Caki2 (cell line): ENCODE data around the gene PCSK7. TPM values are rescaled to one million over a fixed set of nuclear protein-coding genes. Genes with fewer than 3 reads are reported as not detected.

Experiments used
- total RNA-seq: library from RNA; depleted of rRNA; stranded (reverse); fragments of >200 nt; shearing (Covaris generic); gene quantifications from 2 replicates; pipeline ENCODE4 v1.2.3, GENCODE V29; 2014; ENCODE audit warnings: low replicate concordance; rRNA removed

PCSK7 gene
- total RNA-seq, 1 experiment from 2014 or later, result 10.5 TPM

Other genes starting within 250 kb of the PCSK7 start
- 4.6 and 5.6 TPM in 2 replicates for gene SIK3, start 133.6 kb downstream of the PCSK7 start, total RNA-seq
- 74.9 and 82.8 TPM in 2 replicates for gene PAFAH1B2, start 87.8 kb downstream of the PCSK7 start, total RNA-seq
- gene SIDT2, start 53.3 kb downstream of the PCSK7 start, total RNA-seq, result 11.8 and 24.1 TPM in 2 replicates
- gene TAGLN, start 32.7 kb downstream of the PCSK7 start, total RNA-seq, result 0.54 and 0.72 TPM in 2 replicates
- 1.7 and 4.0 TPM in 2 replicates for gene RNF214, start 598 bp upstream of the PCSK7 start, total RNA-seq
- 0.64 and 2.0 TPM in 2 replicates for gene BACE1-AS, start 59.3 kb upstream of the PCSK7 start, total RNA-seq
- 4.5 and 7.4 TPM in 2 replicates for gene BACE1, start 84.2 kb upstream of the PCSK7 start, total RNA-seq
- 7.9 and 21.5 TPM in 2 replicates for gene CEP164, start 95.8 kb upstream of the PCSK7 start, total RNA-seq